Erythroblast (primary cell): ENCODE results near the gene GATAD2B.

Experiments
- GATA1 ChIP-seq: IDR thresholded peaks from 2 replicates; pipeline ENCODE4 v1.6.1; 2011; ENCODE audit warnings: low read depth, mild to moderate bottlenecking, control low read depth, low read length, moderate library complexity
- POLR2A ChIP-seq: IDR thresholded peaks from 2 replicates; pipeline ENCODE4 v1.6.1; 2011; ENCODE audit warnings: mild to moderate bottlenecking, low read length

DNA sequence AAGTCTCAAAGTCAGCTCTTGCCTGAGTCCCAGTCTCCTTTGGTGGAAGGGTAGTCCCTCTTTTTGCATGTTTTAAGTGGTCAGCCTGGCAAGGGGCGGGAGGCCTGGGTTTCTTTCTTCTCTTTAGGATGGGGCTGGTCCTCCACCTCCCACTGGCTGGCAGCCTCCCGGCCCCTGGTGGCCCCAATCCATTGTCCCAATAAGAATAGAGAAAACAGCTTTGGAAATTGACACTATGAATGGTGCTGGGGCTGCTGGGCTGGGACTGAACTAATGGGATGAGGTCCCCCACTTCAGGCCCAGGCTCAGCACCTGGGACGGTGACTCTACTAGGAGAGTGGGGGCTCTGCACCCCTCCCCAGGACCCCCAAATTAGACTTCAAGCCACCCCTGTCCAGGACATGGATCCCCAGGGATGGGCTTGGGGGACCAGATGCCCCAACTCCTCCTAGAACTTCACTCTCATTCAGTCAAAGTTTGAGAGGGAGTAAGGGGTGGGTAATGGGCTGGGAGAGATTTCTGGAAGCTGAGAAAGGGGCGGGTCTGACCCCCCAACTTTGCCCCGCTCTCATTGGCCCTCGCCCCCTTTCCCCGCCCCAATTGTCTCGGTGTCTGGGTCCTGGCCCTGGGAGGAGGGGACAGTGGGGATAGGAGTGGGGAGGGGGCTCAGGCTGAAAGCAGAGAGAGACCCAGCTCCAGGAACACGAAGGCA lies 129.4 kb downstream of the GATAD2B start:
- no peak for TF ChIP-seq POLR2A
- no peak for TF ChIP-seq GATA1
